ENCODE data around the gene B4GALT5.

Gene B4GALT5

DNA sequence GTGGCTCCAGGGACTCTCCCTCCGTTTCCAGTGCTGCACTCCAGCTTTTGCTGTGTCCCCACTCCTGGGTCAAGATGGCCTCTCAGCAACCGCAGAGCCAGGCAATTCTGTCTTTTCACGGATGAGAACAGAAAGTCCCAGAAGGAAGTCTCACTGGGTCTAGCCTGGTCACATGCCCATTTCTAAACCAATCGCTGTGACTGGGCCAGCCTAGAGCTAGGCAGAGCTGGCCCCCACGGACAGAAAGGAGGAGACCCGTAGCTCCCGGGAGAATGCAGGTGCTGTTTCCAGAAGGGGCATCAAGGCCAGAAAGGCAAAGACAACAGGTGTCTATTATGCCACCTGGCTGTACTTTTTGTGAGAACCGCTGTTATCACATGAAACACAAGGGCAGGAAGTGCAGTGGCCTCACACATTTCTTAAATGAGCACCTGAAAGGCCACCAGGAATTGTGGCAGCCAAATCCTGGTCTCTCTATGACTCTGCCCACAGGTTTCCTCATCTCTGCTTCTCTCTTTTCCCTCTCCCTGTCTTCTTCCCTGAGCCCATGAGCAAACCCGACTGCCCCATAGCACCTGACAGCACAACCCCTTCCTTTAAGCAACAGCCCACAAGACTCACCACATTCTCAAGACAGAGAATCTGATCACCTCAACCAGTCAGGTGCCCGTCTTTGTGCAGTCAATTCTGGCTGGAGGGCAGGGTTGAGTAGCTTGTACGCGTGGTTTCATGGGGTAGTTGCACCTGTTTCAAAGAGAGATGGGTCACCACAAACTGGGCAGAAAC lies 37.1 kb upstream of the B4GALT5 start:
- no peak overlapping the region for H3K27ac ChIP-seq (ENCODE audit: low read length)
- H3K4me3 ChIP-seq (ENCODE audit: low read length) = no peak overlapping the region
- no peak overlapping the region for H3K9ac ChIP-seq (ENCODE audit: low read length)
- peaks cover 4% of the 10 kb centered on the region for H3K4me1 ChIP-seq (ENCODE audit: control insufficient read depth, low read depth, low read length)
- H3K27me3 ChIP-seq (ENCODE audit: control insufficient read depth, insufficient read depth, low read length) = no peaks in the 10 kb centered on the region
- H3K9me3 ChIP-seq (ENCODE audit: control insufficient read depth, low read depth, low read length) = no peaks in the 10 kb centered on the region
- H3K36me3 ChIP-seq (ENCODE audit: control insufficient read depth, low read depth, low read length) = no peaks in the 10 kb centered on the region

DNA sequence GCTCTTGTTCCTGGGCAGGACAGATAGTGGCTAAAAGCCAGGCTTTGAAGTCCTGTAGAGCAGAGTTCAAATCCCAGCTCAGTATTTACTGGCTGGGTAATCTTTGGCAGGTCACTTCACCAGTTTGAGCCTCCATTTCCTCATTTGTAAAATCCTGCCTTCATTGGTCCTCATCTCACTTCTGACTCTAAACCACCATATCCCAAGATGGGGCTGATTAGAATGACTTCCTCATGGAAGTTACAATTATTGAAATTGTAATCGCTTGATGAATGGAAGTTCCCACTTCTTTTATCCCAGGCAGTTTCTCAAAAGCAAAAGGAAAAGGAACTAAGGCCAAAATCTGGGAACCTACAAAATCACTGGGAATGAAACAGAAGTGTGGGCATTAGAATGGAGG lies 35.9 kb upstream of the B4GALT5 start:
- no peak overlapping the region for H3K4me3 ChIP-seq (ENCODE audit: low read length)
- H3K9me3 ChIP-seq (ENCODE audit: control insufficient read depth, low read depth, low read length) = no peaks in the 10 kb centered on the region
- no peak overlapping the region for H3K27ac ChIP-seq (ENCODE audit: low read length)
- H3K27me3 ChIP-seq (ENCODE audit: control insufficient read depth, insufficient read depth, low read length) = no peaks in the 10 kb centered on the region
- peaks cover 4% of the 10 kb centered on the region for H3K4me1 ChIP-seq (ENCODE audit: control insufficient read depth, low read depth, low read length)
- no peaks in the 10 kb centered on the region for H3K36me3 ChIP-seq (ENCODE audit: control insufficient read depth, low read depth, low read length)
- no peak overlapping the region for H3K9ac ChIP-seq (ENCODE audit: low read length)

- no peaks in the 10 kb centered on the region for H3K36me3 ChIP-seq (ENCODE audit: control insufficient read depth, low read depth, low read length)
- H3K4me1 ChIP-seq (ENCODE audit: control insufficient read depth, low read depth, low read length) = peaks cover 4% of the 10 kb centered on the region
- no peaks in the 10 kb centered on the region for H3K27me3 ChIP-seq (ENCODE audit: control insufficient read depth, insufficient read depth, low read length)
- no peaks in the 10 kb centered on the region for H3K9me3 ChIP-seq (ENCODE audit: control insufficient read depth, low read depth, low read length)
- H3K9ac ChIP-seq (ENCODE audit: low read length) = no peak overlapping the region
- no peak overlapping the region for H3K4me3 ChIP-seq (ENCODE audit: low read length)
- H3K27ac ChIP-seq (ENCODE audit: low read length) = no peak overlapping the region
Measured at GRCh38 chr20:49748525-49748838, 34.8 kb upstream of the B4GALT5 start.

DNA sequence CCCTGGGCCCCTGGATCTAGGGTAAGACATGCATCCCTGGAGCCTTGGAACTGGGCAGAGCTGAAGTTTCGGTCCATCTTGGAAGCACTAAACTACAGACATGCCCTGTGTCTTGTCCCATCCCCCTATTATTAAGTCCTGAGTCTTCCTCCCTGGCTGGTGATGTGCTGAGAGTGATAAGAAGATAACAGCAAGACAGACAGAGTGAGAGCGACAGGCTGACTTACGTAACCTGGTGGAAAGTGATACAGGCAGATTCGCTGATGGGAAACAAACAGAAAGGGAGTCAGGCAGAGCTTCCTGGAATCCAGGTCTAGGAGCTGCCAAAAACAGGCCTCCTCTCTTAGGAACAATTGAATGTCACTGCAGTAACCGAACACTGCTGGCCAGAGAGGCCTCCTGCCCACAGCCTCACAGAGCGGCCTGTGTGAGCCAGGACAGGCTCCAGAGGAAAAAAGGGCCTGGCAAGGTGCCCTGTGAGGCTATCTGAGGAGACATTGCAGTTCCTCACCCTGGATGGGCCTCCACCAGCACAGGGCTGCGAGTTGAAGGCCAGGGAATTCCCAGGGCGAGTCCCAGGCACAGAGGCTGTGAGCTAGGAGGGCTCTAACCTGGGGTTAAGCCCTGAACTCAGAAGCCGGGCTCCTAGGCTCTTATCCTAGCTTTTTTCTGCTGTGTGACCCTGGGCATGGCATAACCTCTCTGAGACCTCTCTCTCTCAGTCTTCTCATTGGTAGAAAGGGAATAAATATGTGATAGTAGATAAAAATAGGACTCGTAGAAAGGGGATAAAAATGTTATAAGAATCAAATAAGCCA lies 34.2 kb upstream of the B4GALT5 start:
- no peak overlapping the region for H3K27ac ChIP-seq (ENCODE audit: low read length)
- peaks cover 4% of the 10 kb centered on the region for H3K4me1 ChIP-seq (ENCODE audit: control insufficient read depth, low read depth, low read length)
- no peaks in the 10 kb centered on the region for H3K36me3 ChIP-seq (ENCODE audit: control insufficient read depth, low read depth, low read length)
- no peaks in the 10 kb centered on the region for H3K9me3 ChIP-seq (ENCODE audit: control insufficient read depth, low read depth, low read length)
- no peak overlapping the region for H3K9ac ChIP-seq (ENCODE audit: low read length)
- no peak overlapping the region for H3K4me3 ChIP-seq (ENCODE audit: low read length)
- no peaks in the 10 kb centered on the region for H3K27me3 ChIP-seq (ENCODE audit: control insufficient read depth, insufficient read depth, low read length)

- H3K27ac ChIP-seq (ENCODE audit: low read length) = no peak overlapping the region
- H3K4me3 ChIP-seq (ENCODE audit: low read length) = no peak overlapping the region
- H3K9ac ChIP-seq (ENCODE audit: low read length) = no peak overlapping the region
- H3K9me3 ChIP-seq (ENCODE audit: control insufficient read depth, low read depth, low read length) = no peaks in the 10 kb centered on the region
- H3K27me3 ChIP-seq (ENCODE audit: control insufficient read depth, insufficient read depth, low read length) = no peaks in the 10 kb centered on the region
- no peaks in the 10 kb centered on the region for H3K4me1 ChIP-seq (ENCODE audit: control insufficient read depth, low read depth, low read length)
- H3K36me3 ChIP-seq (ENCODE audit: control insufficient read depth, low read depth, low read length) = no peaks in the 10 kb centered on the region
Measured at GRCh38 chr20:49742948-49743347, 29.3 kb upstream of the B4GALT5 start.

GRCh38 chr20:49741977-49742376 lies 28.3 kb upstream of the B4GALT5 start:
- H3K9ac ChIP-seq (ENCODE audit: low read length) = no peak overlapping the region
- H3K4me3 ChIP-seq (ENCODE audit: low read length) = no peak overlapping the region
- no peak overlapping the region for H3K27ac ChIP-seq (ENCODE audit: low read length)
- no peaks in the 10 kb centered on the region for H3K27me3 ChIP-seq (ENCODE audit: control insufficient read depth, insufficient read depth, low read length)
- no peaks in the 10 kb centered on the region for H3K9me3 ChIP-seq (ENCODE audit: control insufficient read depth, low read depth, low read length)
- H3K36me3 ChIP-seq (ENCODE audit: control insufficient read depth, low read depth, low read length) = no peaks in the 10 kb centered on the region
- H3K4me1 ChIP-seq (ENCODE audit: control insufficient read depth, low read depth, low read length) = no peaks in the 10 kb centered on the region

DNA sequence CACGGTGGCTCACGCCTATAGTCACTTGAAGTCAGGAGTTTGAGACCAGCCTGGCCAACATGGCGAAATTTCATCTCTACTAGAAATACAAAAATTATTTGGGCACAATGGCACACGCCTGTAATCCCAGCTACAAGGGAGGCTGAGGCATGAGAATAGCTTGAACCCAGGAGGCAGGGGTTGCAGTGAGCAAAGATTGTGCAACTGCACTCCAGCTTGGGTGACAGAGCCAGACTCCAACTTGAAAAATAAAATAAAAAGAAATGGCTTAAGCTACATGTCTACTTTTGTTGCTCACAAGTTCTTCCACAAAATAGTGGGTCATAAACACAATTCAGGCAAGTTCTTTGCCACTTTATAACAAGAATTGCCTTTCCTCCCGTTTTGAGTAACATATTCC lies 27.1 kb upstream of the B4GALT5 start:
- Histone ChIP-seq H3K4me1 (ENCODE audit: control insufficient read depth, low read depth, low read length) (no peaks in the 10 kb centered on the region), H3K36me3 (ENCODE audit: control insufficient read depth, low read depth, low read length) (no peaks in the 10 kb centered on the region)

GRCh38 chr20:49739042-49739441 lies 25.4 kb upstream of the B4GALT5 start:
- H3K9me3 ChIP-seq (ENCODE audit: control insufficient read depth, low read depth, low read length) = no peaks in the 10 kb centered on the region
- H3K27ac ChIP-seq (ENCODE audit: low read length) = no peak overlapping the region
- no peaks in the 10 kb centered on the region for H3K4me1 ChIP-seq (ENCODE audit: control insufficient read depth, low read depth, low read length)
- H3K4me3 ChIP-seq (ENCODE audit: low read length) = no peak overlapping the region
- no peak overlapping the region for H3K9ac ChIP-seq (ENCODE audit: low read length)
- H3K27me3 ChIP-seq (ENCODE audit: control insufficient read depth, insufficient read depth, low read length) = no peaks in the 10 kb centered on the region
- no peaks in the 10 kb centered on the region for H3K36me3 ChIP-seq (ENCODE audit: control insufficient read depth, low read depth, low read length)

More for the DNA sequence above, 27.1 kb upstream of the B4GALT5 start:
- Histone ChIP-seq H3K4me3 (ENCODE audit: low read length) (no peak overlapping the region), H3K9ac (ENCODE audit: low read length) (no peak overlapping the region), H3K27ac (ENCODE audit: low read length) (no peak overlapping the region), H3K27me3 (ENCODE audit: control insufficient read depth, insufficient read depth, low read length) (no peaks in the 10 kb centered on the region), H3K9me3 (ENCODE audit: control insufficient read depth, low read depth, low read length) (no peaks in the 10 kb centered on the region)

DNA sequence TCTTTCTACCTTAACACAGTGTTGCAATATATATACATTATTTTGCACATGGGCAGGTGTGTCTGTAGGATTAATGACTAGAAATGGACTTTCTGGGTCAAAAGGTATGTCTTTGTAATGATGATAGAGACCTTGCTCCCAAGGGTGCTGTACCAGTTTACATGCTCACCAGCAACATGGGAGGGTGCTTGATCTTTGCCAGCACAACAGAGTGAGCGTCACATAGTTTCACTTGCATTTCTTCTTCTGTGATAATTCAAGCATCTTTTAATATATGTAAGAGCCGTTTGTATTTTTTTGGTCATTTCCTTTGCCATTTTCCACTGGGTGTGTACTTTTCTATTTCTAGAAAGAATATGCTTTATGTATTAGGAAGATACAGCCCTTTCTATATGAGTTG lies 23.6 kb upstream of the B4GALT5 start:
- Histone ChIP-seq H3K36me3 (ENCODE audit: control insufficient read depth, low read depth, low read length) (no peaks in the 10 kb centered on the region), H3K27me3 (ENCODE audit: control insufficient read depth, insufficient read depth, low read length) (no peaks in the 10 kb centered on the region), H3K4me1 (ENCODE audit: control insufficient read depth, low read depth, low read length) (no peaks in the 10 kb centered on the region), H3K4me3 (ENCODE audit: low read length) (no peak overlapping the region), H3K27ac (ENCODE audit: low read length) (no peak overlapping the region), H3K9ac (ENCODE audit: low read length) (no peak overlapping the region), H3K9me3 (ENCODE audit: control insufficient read depth, low read depth, low read length) (no peaks in the 10 kb centered on the region)

GRCh38 chr20:49729780-49730179 lies 16.1 kb upstream of the B4GALT5 start:
- peaks cover 3% of the 10 kb centered on the region for H3K4me1 ChIP-seq (ENCODE audit: control insufficient read depth, low read depth, low read length)
- H3K9ac ChIP-seq (ENCODE audit: low read length) = no peak overlapping the region
- H3K4me3 ChIP-seq (ENCODE audit: low read length) = no peak overlapping the region
- H3K9me3 ChIP-seq (ENCODE audit: control insufficient read depth, low read depth, low read length) = no peaks in the 10 kb centered on the region
- no peaks in the 10 kb centered on the region for H3K36me3 ChIP-seq (ENCODE audit: control insufficient read depth, low read depth, low read length)
- no peak overlapping the region for H3K27ac ChIP-seq (ENCODE audit: low read length)
- no peaks in the 10 kb centered on the region for H3K27me3 ChIP-seq (ENCODE audit: control insufficient read depth, insufficient read depth, low read length)

DNA sequence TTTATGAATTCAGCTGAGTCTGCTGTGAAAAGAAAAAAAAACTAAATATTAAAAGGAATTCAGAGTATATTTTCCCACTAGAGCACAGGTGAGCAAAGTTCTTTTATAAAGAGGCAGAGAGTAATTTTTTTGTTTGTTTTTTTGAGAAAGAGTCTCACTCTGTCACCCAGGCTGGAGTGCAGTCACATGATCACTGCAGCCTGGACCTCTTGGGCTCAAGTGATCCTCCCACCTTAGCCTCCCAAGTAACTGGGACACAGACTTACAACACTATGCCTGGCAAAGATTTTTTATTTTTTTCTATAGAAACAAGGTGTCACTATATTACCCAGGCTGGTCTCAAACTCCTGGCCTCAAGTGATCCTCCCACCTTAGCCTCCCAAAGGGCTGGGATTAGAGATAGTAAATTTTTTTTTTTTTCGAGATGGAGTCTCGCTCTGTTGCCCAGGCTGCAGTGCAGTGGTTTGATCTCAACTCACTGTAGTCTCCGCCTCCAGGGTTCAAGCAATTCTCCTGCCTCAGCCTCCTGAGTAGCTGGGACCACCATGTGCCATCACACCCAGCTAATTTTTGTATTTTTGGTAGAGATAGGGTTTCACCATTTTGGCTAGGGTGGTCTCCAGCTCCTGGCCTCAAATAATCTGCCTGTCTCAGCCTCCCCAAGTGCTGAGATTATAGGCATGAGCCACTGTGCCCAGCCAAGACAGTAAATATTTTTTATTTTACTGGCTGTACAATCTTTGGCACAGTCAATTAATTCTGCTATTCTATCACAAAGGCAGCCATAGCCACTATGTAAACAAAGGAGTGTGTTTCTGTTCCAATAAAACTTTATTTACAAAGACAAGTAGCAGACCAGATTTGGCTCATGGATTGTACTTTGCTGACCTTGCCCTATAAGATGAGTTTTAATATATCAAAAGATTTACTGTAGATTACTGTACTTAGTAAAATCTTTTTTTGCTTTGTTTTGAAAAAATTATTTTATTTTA lies 14.5 kb upstream of the B4GALT5 start:
- no peak overlapping the region for H3K9ac ChIP-seq (ENCODE audit: low read length)
- no peaks in the 10 kb centered on the region for H3K36me3 ChIP-seq (ENCODE audit: control insufficient read depth, low read depth, low read length)
- H3K9me3 ChIP-seq (ENCODE audit: control insufficient read depth, low read depth, low read length) = no peaks in the 10 kb centered on the region
- H3K27ac ChIP-seq (ENCODE audit: low read length) = no peak overlapping the region
- no peak overlapping the region for H3K4me3 ChIP-seq (ENCODE audit: low read length)
- peaks cover 9% of the 10 kb centered on the region for H3K4me1 ChIP-seq (ENCODE audit: control insufficient read depth, low read depth, low read length)
- no peaks in the 10 kb centered on the region for H3K27me3 ChIP-seq (ENCODE audit: control insufficient read depth, insufficient read depth, low read length)

Measured in iPS-18a (cell line).